HG02938 (cell line): ENCODE measurements around the gene BARX1.
"Not testable (repeated sequence)": the region's sequence is repeated elsewhere in the genome, so short reads cannot be mapped to it uniquely, and the experiment has no call there.

Experiments used
- ATAC-seq: cut with Tn5 transposase; IDR thresholded peaks from one replicate; pipeline ENCODE4 v1.9.1; 2021; ENCODE audit warnings: mild to moderate bottlenecking, moderate library complexity; ENCODE audit not compliant: unreplicated experiment

The BARX1 gene

GRCh38 chr9:93955111-93955980, at the start of gene BARX1:
Gene BARX1 (minus strand): TSS chr9:93955355. CDS start chr9:93955146, 209 bp downstream.
- ATAC-seq = no peak

- no peak for ATAC-seq
Measured at GRCh38 chr9:94002316-94003140, 47.4 kb upstream of the BARX1 start.

- no peak for ATAC-seq
Measured at GRCh38 chr9:93996863-93997262, 41.7 kb upstream of the BARX1 start.

- ATAC-seq = no peak
Measured at GRCh38 chr9:93996367-93996766, 41.2 kb upstream of the BARX1 start.

- ATAC-seq = no peak
Measured at GRCh38 chr9:93994545-93994944, 39.4 kb upstream of the BARX1 start.

- ATAC-seq = no peak
Measured at GRCh38 chr9:93994132-93994531, 39.0 kb upstream of the BARX1 start.

GRCh38 chr9:93992830-93993229, 37.7 kb upstream of the BARX1 start:
- ATAC-seq = no peak

- ATAC-seq = no peak
Measured at GRCh38 chr9:93990448-93990847, 35.3 kb upstream of the BARX1 start.

- ATAC-seq = no peak
Measured at GRCh38 chr9:93988056-93988455, 32.9 kb upstream of the BARX1 start.

- ATAC-seq = no peak
Measured at GRCh38 chr9:93984860-93985259, 29.7 kb upstream of the BARX1 start.

- no peak for ATAC-seq
Measured at GRCh38 chr9:93983875-93984274, 28.7 kb upstream of the BARX1 start.

GRCh38 chr9:93979721-93980120, 24.6 kb upstream of the BARX1 start:
- ATAC-seq = no peak

- ATAC-seq = no peak
Measured at GRCh38 chr9:93978551-93978950, 23.4 kb upstream of the BARX1 start.

GRCh38 chr9:93976973-93977372, 21.8 kb upstream of the BARX1 start:
- ATAC-seq = no peak

GRCh38 chr9:93976081-93976480, 20.9 kb upstream of the BARX1 start:
- no peak for ATAC-seq

- no peak for ATAC-seq
Measured at GRCh38 chr9:93975262-93975661, 20.1 kb upstream of the BARX1 start.

GRCh38 chr9:93974151-93974550, 19.0 kb upstream of the BARX1 start:
- no peak for ATAC-seq

GRCh38 chr9:93972655-93973054, 17.5 kb upstream of the BARX1 start:
- ATAC-seq = not testable (repeated sequence)

- no peak for ATAC-seq
Measured at GRCh38 chr9:93969328-93969661, 14.1 kb upstream of the BARX1 start.

- ATAC-seq = no peak
Measured at GRCh38 chr9:93968451-93969327, 13.5 kb upstream of the BARX1 start.
